HepG2 (cell line): ENCODE measurements around the gene TLCD3A. TPM values are rescaled to one million over a fixed set of nuclear protein-coding genes. Genes with fewer than 3 reads are reported as not detected.

Experiments used
- HOXA5 ChIP-seq: sonication (generic); formaldehyde crosslinking; IDR thresholded peaks from 2 replicates; pipeline ENCODE4 v1.4.0; 2020; ENCODE audit warnings: missing genetic modification reagents
- KDM2A ChIP-seq: sonication (generic); formaldehyde crosslinking; IDR thresholded peaks from 2 replicates; pipeline ENCODE4 v1.4.0; 2020; ENCODE audit warnings: low read depth, missing genetic modification reagents, borderline replicate concordance
- MZF1 ChIP-seq: sonication (generic); formaldehyde crosslinking; IDR thresholded peaks from 2 replicates; pipeline ENCODE4 v1.8.1; 2023; ENCODE audit warnings: mild to moderate bottlenecking, missing genetic modification reagents, borderline replicate concordance
- NFRKB ChIP-seq: fragments of 450-650 bp; IDR thresholded peaks from 2 replicates; pipeline ENCODE4 v1.6.1; 2017
- PHF20 ChIP-seq: sonication (generic); formaldehyde crosslinking; IDR thresholded peaks from 2 replicates; pipeline ENCODE4 v1.5.0; 2020; ENCODE audit warnings: mild to moderate bottlenecking, missing genetic modification reagents
- PHF21A ChIP-seq: sonication (generic); formaldehyde crosslinking; IDR thresholded peaks from 2 replicates; pipeline ENCODE4 v1.5.0; 2020; ENCODE audit warnings: mild to moderate bottlenecking, missing genetic modification reagents
- PRDM4 ChIP-seq: sonication (generic); formaldehyde crosslinking; IDR thresholded peaks from 2 replicates; pipeline ENCODE4 v1.9.0; 2021; ENCODE audit warnings: missing genetic modification reagents, borderline replicate concordance
- RCOR2 ChIP-seq: IDR thresholded peaks from 2 replicates; pipeline ENCODE4 v1.6.1; 2016; ENCODE audit warnings: missing biosample characterization, missing genetic modification reagents
- RFXAP ChIP-seq: sonication (generic); formaldehyde crosslinking; IDR thresholded peaks from 2 replicates; pipeline ENCODE4 v1.4.0; 2020; ENCODE audit warnings: missing genetic modification reagents, borderline replicate concordance
- SOX6 ChIP-seq, 2 experiments: fragments of 450-650 bp in 1 of 2; sonication (generic) in 1 of 2; formaldehyde crosslinking in 1 of 2; IDR thresholded peaks; 2 replicates each; pipeline versions ENCODE4 v1.4.0 to v1.6.1; 2017 to 2020; ENCODE audit warnings: antibody characterized with exemption in 1 of 2, mild to moderate bottlenecking in 1 of 2, missing genetic modification reagents in 1 of 2
- SP4 ChIP-seq: sonication (generic); formaldehyde crosslinking; IDR thresholded peaks from 2 replicates; pipeline ENCODE4 v1.8.1; 2023; ENCODE audit warnings: mild to moderate bottlenecking, missing genetic modification reagents
- THAP11 ChIP-seq: IDR thresholded peaks from 2 replicates; pipeline ENCODE4 v1.6.1; 2016; ENCODE audit warnings: missing biosample characterization, missing genetic modification reagents
- TSC22D2 ChIP-seq: sonication (generic); formaldehyde crosslinking; IDR thresholded peaks from 2 replicates; pipeline ENCODE4 v1.5.1; 2020; ENCODE audit warnings: missing genetic modification reagents, mild to moderate bottlenecking, borderline replicate concordance
- ZBTB7B ChIP-seq: sonication (generic); formaldehyde crosslinking; IDR thresholded peaks from 2 replicates; pipeline ENCODE4 v1.4.0; 2020; ENCODE audit warnings: missing genetic modification reagents
- ZC3H13 ChIP-seq: sonication (generic); formaldehyde crosslinking; IDR thresholded peaks from 2 replicates; pipeline ENCODE4 v1.8.1; 2023; ENCODE audit warnings: mild to moderate bottlenecking, missing genetic modification reagents, moderate library complexity
- ZFP90 ChIP-seq: sonication (generic); formaldehyde crosslinking; IDR thresholded peaks from 2 replicates; pipeline ENCODE4 v1.8.0; 2022; ENCODE audit warnings: missing genetic modification reagents, mild to moderate bottlenecking, inconsistent platforms, borderline replicate concordance
- ZMYM3 ChIP-seq: sonication (generic); formaldehyde crosslinking; IDR thresholded peaks from 2 replicates; pipeline ENCODE4 v1.5.1; 2020; ENCODE audit warnings: mild to moderate bottlenecking, missing genetic modification reagents
- ZMYM4 ChIP-seq: sonication (generic); formaldehyde crosslinking; IDR thresholded peaks from 2 replicates; pipeline ENCODE4 v1.8.1; 2023; ENCODE audit warnings: mild to moderate bottlenecking, missing genetic modification reagents
- ZNF570 ChIP-seq: sonication (generic); formaldehyde crosslinking; IDR thresholded peaks from 2 replicates; pipeline ENCODE4 v1.4.0; 2020; ENCODE audit warnings: mild to moderate bottlenecking, missing genetic modification reagents, borderline replicate concordance
- ZNF605 ChIP-seq: sonication (generic); formaldehyde crosslinking; IDR thresholded peaks from 2 replicates; pipeline ENCODE4 v1.8.0; 2022; ENCODE audit warnings: mild to moderate bottlenecking, missing genetic modification reagents
- ZNF816 ChIP-seq: sonication (generic); formaldehyde crosslinking; IDR thresholded peaks from 2 replicates; pipeline ENCODE4 v1.8.0; 2022; ENCODE audit warnings: missing genetic modification reagents, mild to moderate bottlenecking, borderline replicate concordance
- polyA plus RNA-seq, 8 experiments: library from polyadenylated mRNA; depleted of rRNA in 3 of 8; stranded (reverse) in 7 of 8; unstranded in 1 of 8; fragments of >200 nt; fragmentation: Illumina TruSeq in 4 of 8; extraction: Trizol in 4 of 8; gene quantifications; 2 replicates each; pipeline versions ENCODE4 v1.2.1 to v1.2.3, GENCODE V29; 2011 to 2016; ENCODE audit warnings: low read depth in 4 of 8, missing spikeins in 1 of 8, mixed read lengths in 1 of 8; ENCODE audit not compliant: insufficient read depth in 1 of 8
- total RNA-seq, 5 experiments: library from RNA; depleted of rRNA; stranded (reverse); fragments of >200 nt; fragmentation: Illumina TruSeq; extraction: Trizol; gene quantifications; 2 replicates each; pipeline ENCODE4 v1.2.3, GENCODE V29; 2016; ENCODE audit warnings: low read depth in 1 of 5
- TF ChIP-seq, protein P1 (sequence below): sonication (generic); formaldehyde crosslinking; IDR thresholded peaks from 2 replicates; pipeline ENCODE4 v1.8.1; 2023; ENCODE audit warnings: missing genetic modification reagents, inconsistent platforms, borderline replicate concordance
- TF ChIP-seq, protein P2 (sequence below): sonication (generic); formaldehyde crosslinking; IDR thresholded peaks from 2 replicates; pipeline ENCODE4 v1.4.0; 2020; ENCODE audit warnings: low read depth, mild to moderate bottlenecking, missing genetic modification reagents

TLCD3A gene
- total and polyA plus RNA-seq, 2 of the 13 experiments (the other 11 are each of a cell fraction or from before 2014, with no cell fraction given), result 25.2 to 46.6 TPM

GRCh38 chr17:781805-782731 lies 49.7 kb downstream of the TLCD3A start, which contains the start of the genes GLOD4 and MRM3 (continued):
- TF ChIP-seq ZMYM3 (peak; percentile 75), THAP11 (CRISPR knock-in tag) (peak; percentile 95), PHF21A (CRISPR knock-in tag) (peak; percentile 42; the same call in 1 of the 2 replicates), HOXA5 (CRISPR knock-in tag) (no peak), MZF1 (CRISPR knock-in tag) (no peak), NFRKB (0 out of 2 replicates have a peak, but pooled peaks have one; percentile 18), KDM2A (peak; percentile 99), RCOR2 (CRISPR knock-in tag) (no peak), ZC3H13 (CRISPR knock-in tag) (peak; percentile 91), ZMYM4 (CRISPR knock-in tag) (peak; percentile 82), PHF20 (CRISPR knock-in tag) (peak; percentile 99), ZNF816 (CRISPR knock-in tag) (peak; percentile 71; the same call in 1 of the 2 replicates), ZBTB7B (peak; percentile 73; the same call in 1 of the 2 replicates), ZNF605 (CRISPR knock-in tag) (peak; percentile 94), SOX6 (IDR thresholded peaks at IDR 0.05) (no peak), SOX6 (CRISPR knock-in tag; IDR thresholded peaks at IDR 0.05) (peak; percentile 74; the same call in 1 of the 2 replicates), RFXAP (CRISPR knock-in tag) (no peak; the same call in 1 of the 2 replicates), SP4 (CRISPR knock-in tag) (peak; percentile 58; the same call in 1 of the 2 replicates), TSC22D2 (peak; percentile 31; the same call in 1 of the 2 replicates), ZNF570 (CRISPR knock-in tag) (0 out of 2 replicates have a peak, but pooled peaks have one; percentile 58), ZFP90 (peak; percentile 83; the same call in 1 of the 2 replicates), PRDM4 (CRISPR knock-in tag) (no peak)
- TF ChIP-seq, protein P1, sequence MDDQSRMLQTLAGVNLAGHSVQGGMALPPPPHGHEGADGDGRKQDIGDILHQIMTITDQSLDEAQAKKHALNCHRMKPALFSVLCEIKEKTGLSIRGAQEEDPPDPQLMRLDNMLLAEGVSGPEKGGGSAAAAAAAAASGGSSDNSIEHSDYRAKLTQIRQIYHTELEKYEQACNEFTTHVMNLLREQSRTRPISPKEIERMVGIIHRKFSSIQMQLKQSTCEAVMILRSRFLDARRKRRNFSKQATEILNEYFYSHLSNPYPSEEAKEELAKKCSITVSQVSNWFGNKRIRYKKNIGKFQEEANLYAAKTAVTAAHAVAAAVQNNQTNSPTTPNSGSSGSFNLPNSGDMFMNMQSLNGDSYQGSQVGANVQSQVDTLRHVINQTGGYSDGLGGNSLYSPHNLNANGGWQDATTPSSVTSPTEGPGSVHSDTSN (CRISPR knock-in tag), result no peak; the same call in 1 of the 2 replicates
- TF ChIP-seq, protein P2, sequence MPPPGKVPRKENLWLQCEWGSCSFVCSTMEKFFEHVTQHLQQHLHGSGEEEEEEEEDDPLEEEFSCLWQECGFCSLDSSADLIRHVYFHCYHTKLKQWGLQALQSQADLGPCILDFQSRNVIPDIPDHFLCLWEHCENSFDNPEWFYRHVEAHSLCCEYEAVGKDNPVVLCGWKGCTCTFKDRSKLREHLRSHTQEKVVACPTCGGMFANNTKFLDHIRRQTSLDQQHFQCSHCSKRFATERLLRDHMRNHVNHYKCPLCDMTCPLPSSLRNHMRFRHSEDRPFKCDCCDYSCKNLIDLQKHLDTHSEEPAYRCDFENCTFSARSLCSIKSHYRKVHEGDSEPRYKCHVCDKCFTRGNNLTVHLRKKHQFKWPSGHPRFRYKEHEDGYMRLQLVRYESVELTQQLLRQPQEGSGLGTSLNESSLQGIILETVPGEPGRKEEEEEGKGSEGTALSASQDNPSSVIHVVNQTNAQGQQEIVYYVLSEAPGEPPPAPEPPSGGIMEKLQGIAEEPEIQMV (CRISPR knock-in tag), result peak; percentile 92
